Activated naive CD8-positive, alpha-beta T cell treated with anti-CD3 and anti-CD28 coated beads, Interleukin-2, amount 50 U/mL, for 24 hours (primary cell): ENCODE results near the gene NEDD4.

Source experiments
- ATAC-seq: fragments of 150-1000 bp; cut with Tn5 transposase; one replicate; pipeline ENCODE4 v1.10.0; 2021
- DNase-seq: peaks from one replicate; pipeline ENCODE4 v3.0.0; 2021
- H3K27ac Mint-ChIP-seq: one replicate; pipeline ENCODE4 v1.8.0; 2021; ENCODE audit warnings: mild to moderate bottlenecking, mixed read lengths
- H3K27me3 Mint-ChIP-seq: one replicate; pipeline ENCODE4 v1.8.0; 2021; ENCODE audit warnings: mixed read lengths
- H3K36me3 Mint-ChIP-seq: one replicate; pipeline ENCODE4 v1.8.0; 2021; ENCODE audit warnings: low read depth, mixed read lengths
- H3K4me1 Mint-ChIP-seq: one replicate; pipeline ENCODE4 v1.8.0; 2021; ENCODE audit warnings: mixed read lengths
- H3K4me3 Mint-ChIP-seq: one replicate; pipeline ENCODE4 v1.8.0; 2021; ENCODE audit warnings: mild to moderate bottlenecking, moderate library complexity, mixed read lengths
- H3K9me3 Mint-ChIP-seq: one replicate; pipeline ENCODE4 v1.8.0; 2021; ENCODE audit warnings: mixed read lengths

The NEDD4 gene

DNA sequence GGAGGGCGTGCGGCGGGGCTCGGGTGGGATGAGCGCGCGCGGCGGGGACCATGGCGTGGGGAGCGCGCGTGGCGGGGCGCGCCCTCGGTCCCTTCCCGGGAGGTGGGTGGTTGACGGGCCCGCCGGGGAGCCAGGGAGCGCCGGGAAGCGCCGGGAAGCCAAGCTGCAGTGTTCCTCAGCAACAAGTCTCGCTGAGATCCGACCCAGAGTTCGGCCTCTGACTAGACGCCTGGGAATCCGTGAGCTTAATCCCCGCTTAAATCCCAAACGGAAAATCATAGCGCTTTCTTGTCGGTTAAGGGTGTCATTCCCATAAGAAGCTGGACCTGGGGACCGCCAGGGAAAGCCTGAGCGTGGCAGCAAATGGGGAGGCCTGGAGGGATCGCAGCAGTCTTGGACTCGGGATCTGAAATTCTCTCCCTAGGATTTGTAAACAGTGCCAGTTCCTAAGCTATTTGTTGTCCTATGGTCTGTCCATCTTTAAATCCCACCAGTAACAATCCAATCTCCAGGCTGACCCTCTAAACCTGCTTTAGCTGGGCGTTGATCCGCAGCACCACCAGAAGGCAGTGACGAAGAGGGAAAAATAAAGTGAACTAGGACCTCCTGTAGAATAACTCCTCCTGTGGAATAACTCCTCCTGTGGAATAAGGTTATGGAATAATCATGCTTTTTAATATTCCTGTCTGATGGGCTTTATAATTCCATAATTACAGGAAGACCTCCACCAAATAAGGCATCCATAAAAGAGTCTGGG, 570 bp upstream of the NEDD4 start:
- Mint-ChIP-seq H3K9me3 (no peaks in the 10 kb centered on the region), H3K36me3 (peaks cover 5% of the 10 kb centered on the region), H3K4me1 (peaks cover 30% of the 10 kb centered on the region), H3K4me3 (peak overlapping the region; percentile 79), H3K27ac (no peak overlapping the region), H3K27me3 (peaks cover 15% of the 10 kb centered on the region)
- DNase-seq (no peak), ATAC-seq (peak; percentile 4)

DNA sequence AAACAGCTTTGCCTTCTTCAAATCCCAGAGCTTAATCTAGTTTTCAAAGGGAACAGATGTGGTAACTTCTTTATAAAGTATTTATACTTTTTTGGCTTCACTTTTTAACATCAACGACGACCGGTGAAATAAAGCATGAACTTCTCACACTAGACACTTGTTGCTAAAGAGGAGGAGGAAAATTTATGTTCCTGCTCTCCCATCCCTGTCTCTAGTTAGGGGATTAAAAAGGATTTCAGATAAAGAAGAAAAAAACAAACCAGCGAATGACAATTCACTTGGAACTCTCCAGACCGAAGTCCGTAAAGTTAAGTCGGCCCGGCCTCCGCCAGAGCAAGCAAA, 672 bp downstream of the NEDD4 start:
- H3K27me3 Mint-ChIP-seq: peaks cover 15% of the 10 kb centered on the region
- H3K4me3 Mint-ChIP-seq: peak overlapping the region; percentile 86
- H3K4me1 Mint-ChIP-seq: peaks cover 30% of the 10 kb centered on the region
- H3K36me3 Mint-ChIP-seq: peaks cover 8% of the 10 kb centered on the region
- ATAC-seq (no peak), DNase-seq (no peak)
- no peaks in the 10 kb centered on the region for H3K9me3 Mint-ChIP-seq
- H3K27ac Mint-ChIP-seq: peak overlapping the region; percentile 65

DNA sequence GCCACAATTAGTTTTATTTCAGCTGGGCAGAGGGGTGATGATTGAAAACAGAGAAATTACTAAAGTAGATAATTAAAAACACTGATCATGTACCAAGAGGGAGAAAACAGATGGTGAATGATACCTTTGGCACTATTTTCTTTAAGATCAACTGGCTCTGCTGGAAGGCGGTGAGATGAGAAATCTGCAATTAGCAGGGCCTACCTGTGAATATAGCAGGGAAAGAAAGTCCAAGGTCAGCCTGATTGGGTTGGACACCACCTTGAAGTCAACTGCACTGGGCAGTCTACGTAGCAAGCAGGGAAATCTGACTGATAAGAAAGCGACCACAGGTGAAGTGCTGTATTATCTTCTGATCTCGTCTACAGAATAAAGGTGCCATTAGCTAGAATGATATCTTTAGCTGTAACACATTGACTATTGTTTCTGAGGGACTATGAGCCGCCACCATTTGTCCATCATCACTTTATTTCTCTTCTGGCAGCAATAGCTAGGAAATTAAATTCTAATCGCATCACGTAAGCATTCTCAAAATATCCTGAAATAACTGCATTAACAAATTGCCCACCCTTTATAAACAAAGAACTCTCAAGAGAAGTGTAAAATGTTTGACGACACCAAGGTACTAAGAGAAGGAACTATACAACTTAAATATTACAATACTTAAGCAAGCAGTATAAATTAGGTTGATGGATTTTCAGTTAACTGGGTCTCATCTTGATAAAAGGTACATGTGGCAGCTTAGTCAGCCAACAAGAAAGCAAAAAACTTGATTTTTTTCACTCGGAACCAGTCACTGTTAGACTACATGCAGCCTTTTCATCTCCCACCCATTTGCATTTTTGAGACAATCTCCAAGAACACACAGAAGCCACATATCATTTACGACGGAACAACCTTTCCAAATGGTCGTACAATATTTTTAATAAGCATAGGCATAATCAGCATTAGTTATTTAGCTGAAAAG, 1.3 kb downstream of the NEDD4 start:
- Mint-ChIP-seq H3K36me3 (peaks cover 8% of the 10 kb centered on the region), H3K4me1 (peaks cover 29% of the 10 kb centered on the region), H3K27ac (peak overlapping the region; percentile 65), H3K27me3 (peaks cover 12% of the 10 kb centered on the region), H3K9me3 (no peaks in the 10 kb centered on the region), H3K4me3 (peak overlapping the region; percentile 86)
- no peak for DNase-seq
- ATAC-seq: no peak

DNA sequence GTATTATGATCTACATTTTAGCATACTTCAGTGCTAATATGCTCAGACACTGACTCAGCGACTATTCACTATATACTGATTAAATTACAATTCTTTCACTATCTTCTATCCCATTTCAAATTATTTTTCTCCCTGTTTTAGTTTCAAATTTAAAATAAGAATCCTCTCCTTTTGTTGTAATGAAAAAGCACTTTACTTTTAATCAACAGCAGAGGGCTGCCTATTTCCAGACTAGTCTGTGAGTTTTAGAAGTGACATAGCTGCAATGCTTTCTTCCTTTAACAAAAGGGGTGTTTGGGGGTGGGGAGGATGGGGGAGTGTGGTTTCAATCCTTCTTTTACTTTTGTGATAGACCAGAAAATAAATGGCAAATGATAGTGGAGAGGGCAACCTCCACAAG, 2.4 kb downstream of the NEDD4 start:
- Mint-ChIP-seq H3K4me1 (peaks cover 26% of the 10 kb centered on the region), H3K36me3 (peaks cover 12% of the 10 kb centered on the region), H3K27ac (no peak overlapping the region), H3K4me3 (no peak overlapping the region), H3K9me3 (no peaks in the 10 kb centered on the region), H3K27me3 (peaks cover 6% of the 10 kb centered on the region)
- ATAC-seq (no peak), DNase-seq (no peak)

DNA sequence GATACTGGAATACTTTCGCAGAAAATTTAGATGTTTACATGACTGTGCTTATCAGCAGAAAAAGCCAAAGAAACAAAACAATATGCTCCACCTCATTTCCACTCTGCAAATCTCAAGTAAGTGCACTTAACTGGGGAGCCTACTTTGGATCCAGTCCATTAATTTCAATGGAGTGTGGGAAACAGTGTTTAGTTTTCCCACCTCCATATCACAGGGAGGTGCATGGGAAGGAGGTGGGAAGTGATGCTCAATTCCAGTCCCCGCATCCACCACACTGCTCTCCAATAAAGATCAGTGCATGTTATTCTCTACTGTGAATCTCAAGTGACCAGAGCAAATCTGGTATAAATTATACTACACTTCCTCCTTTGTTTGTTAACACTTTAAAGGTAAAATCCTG, 2.9 kb downstream of the NEDD4 start:
- Mint-ChIP-seq H3K27ac (no peak overlapping the region), H3K36me3 (peaks cover 13% of the 10 kb centered on the region), H3K4me1 (peaks cover 26% of the 10 kb centered on the region), H3K4me3 (no peak overlapping the region), H3K27me3 (peaks cover 4% of the 10 kb centered on the region), H3K9me3 (no peaks in the 10 kb centered on the region)
- no peak for ATAC-seq
- DNase-seq: no peak

DNA sequence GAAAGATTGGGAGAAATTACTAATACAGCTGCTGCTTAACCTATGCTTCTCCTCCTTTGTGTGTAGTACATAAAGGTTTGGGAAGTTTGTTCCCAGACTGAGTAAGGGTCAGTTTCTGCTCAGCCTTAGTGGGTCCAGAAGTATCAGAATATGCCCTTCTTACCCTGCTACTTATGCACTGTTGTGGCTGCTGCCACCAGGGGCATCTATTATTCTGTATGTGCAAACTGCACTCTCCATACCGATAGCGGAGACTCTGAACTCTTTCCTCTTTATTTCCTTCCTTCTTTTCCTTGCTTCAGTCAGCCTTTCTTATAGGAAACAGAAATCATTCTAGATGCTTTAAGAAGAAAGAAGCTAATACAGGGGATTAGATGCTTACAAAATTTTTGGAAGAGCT, 4.0 kb downstream of the NEDD4 start:
- Mint-ChIP-seq H3K36me3 (peaks cover 13% of the 10 kb centered on the region), H3K4me3 (no peak overlapping the region)

DNA sequence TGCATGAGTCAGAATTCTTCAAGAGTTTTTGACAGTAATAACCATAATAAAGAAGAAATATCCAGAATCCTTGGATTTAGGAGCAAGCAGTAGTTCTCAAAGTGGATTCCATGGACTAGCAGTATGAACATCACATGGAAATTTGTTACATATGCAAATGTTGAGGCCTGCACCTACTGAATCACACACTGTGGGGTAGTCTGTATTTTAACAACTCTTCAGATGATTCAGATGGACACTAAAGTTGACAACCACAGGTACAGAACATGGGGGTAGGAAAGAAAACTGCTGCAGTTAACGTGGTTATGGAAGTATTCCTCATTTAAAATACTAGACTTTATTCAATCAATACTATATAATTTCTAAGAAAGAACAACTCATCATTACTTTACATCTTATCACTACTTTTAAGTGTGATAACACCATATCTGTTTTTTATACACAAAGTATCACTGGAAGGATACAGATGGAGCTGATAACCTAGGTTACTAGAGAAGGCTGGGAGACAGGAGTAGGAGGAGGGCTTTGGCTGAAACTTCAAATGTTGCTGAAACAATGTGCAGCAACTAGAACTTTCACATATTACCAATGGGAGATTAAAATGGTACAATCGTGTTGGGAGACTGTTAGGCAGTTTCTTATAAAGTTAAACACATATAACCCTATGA, 11.7 kb downstream of the NEDD4 start:
- no peak overlapping the region for H3K27ac Mint-ChIP-seq
- H3K4me3 Mint-ChIP-seq: no peak overlapping the region
- H3K4me1 Mint-ChIP-seq: peaks cover 9% of the 10 kb centered on the region
- ATAC-seq (peak; percentile 89), DNase-seq (no peak)
- H3K36me3 Mint-ChIP-seq: peaks cover 5% of the 10 kb centered on the region
- no peaks in the 10 kb centered on the region for H3K9me3 Mint-ChIP-seq
- no peaks in the 10 kb centered on the region for H3K27me3 Mint-ChIP-seq

More for the DNA sequence above, 4.0 kb downstream of the NEDD4 start:
- Mint-ChIP-seq H3K9me3 (no peaks in the 10 kb centered on the region), H3K27ac (no peak overlapping the region), H3K4me1 (peaks cover 26% of the 10 kb centered on the region), H3K27me3 (peaks cover 4% of the 10 kb centered on the region)
- ATAC-seq: no peak
- no peak for DNase-seq

DNA sequence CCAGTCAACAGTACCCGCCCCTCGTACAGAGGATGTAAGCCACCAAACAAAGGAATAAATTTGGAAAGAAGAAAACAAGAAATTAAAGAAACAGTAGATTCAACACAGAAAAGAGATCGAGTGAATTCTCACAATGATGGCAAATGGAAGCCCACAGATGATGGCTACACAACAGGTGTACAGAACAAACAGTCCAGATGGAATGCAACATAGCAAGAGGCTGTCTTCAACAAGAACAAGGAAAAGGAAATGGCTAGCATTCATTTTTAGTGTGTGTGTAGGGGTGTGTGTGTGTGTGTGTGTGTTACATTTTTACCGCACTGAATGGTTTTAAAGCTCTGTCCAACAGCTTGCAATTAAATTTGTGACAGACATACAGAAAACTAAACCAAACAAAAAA, 12.9 kb downstream of the NEDD4 start:
- Mint-ChIP-seq H3K27ac (no peak overlapping the region), H3K9me3 (no peaks in the 10 kb centered on the region), H3K4me1 (peaks cover 9% of the 10 kb centered on the region), H3K36me3 (no peaks in the 10 kb centered on the region), H3K4me3 (no peak overlapping the region), H3K27me3 (no peaks in the 10 kb centered on the region)
- DNase-seq: no peak
- ATAC-seq: no peak

DNA sequence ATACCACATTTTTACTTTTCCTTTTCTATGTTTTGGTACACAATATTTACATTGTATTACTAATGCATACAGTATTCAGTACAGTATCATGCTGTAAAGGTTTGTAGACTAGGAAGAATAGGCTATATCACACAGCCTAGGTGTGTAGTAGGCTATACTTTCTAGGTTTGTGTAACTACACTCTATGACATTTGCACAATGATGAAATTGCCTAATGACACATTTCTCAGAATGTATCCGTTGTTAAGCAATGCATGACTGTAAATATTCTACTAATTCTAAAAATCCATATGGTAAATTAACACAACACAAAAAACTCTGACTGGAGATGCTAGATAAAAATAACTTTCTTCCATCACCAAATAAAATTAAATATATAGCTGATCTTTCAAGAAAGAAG, 16.2 kb downstream of the NEDD4 start:
- ATAC-seq: no peak
- peaks cover 9% of the 10 kb centered on the region for H3K4me1 Mint-ChIP-seq
- H3K27me3 Mint-ChIP-seq: no peaks in the 10 kb centered on the region
- DNase-seq: no peak
- H3K36me3 Mint-ChIP-seq: no peaks in the 10 kb centered on the region
- H3K9me3 Mint-ChIP-seq: no peaks in the 10 kb centered on the region
- H3K4me3 Mint-ChIP-seq: no peak overlapping the region
- no peak overlapping the region for H3K27ac Mint-ChIP-seq

DNA sequence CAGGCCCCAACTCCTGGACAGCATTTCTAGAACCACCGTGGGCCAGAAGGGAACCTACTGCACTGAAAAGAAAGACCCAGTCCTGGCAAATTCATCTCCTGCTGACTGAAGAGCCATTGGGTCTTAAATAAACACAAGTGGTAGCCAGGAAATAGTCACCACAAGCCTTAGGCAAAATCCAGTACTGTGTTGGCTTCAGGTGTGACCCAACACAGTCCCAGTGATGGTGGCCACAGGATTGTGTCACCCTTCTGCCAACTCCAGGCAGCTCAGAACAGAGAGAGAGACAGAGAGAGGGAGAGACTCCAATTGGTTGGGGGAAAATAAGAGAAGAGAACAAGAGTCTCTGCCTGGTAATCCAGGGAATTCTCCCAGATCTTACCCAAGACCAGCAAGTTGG, 23.1 kb downstream of the NEDD4 start:
- H3K4me3 Mint-ChIP-seq: no peak overlapping the region
- peaks cover under 1% of the 10 kb centered on the region for H3K36me3 Mint-ChIP-seq
- no peak for ATAC-seq
- peaks cover 3% of the 10 kb centered on the region for H3K9me3 Mint-ChIP-seq
- DNase-seq: no peak
- H3K4me1 Mint-ChIP-seq: no peaks in the 10 kb centered on the region
- no peak overlapping the region for H3K27ac Mint-ChIP-seq
- no peaks in the 10 kb centered on the region for H3K27me3 Mint-ChIP-seq

DNA sequence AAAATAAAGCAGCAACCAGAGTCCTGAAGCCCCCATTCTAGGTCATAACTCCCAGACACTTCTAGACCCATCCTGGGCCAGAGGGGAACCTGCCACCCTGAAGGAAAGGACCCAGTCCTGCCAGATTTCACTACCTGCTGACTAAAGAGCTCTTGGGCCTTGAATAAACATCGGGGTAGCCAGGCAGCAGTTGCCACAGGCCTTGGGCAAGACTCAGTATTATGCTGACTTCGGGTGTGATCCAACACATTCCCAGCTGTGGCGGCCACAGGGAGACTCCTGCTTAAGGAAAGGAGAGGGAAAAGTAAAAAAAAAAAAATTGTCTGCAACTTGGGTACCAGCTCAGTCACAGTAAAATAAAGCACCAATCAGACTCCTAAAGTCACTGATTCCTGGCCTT, 23.8 kb downstream of the NEDD4 start:
- Mint-ChIP-seq H3K9me3 (peaks cover 3% of the 10 kb centered on the region), H3K27ac (no peak overlapping the region), H3K4me3 (no peak overlapping the region), H3K36me3 (peaks cover 2% of the 10 kb centered on the region), H3K4me1 (no peaks in the 10 kb centered on the region), H3K27me3 (no peaks in the 10 kb centered on the region)
- ATAC-seq: no peak
- no peak for DNase-seq

DNA sequence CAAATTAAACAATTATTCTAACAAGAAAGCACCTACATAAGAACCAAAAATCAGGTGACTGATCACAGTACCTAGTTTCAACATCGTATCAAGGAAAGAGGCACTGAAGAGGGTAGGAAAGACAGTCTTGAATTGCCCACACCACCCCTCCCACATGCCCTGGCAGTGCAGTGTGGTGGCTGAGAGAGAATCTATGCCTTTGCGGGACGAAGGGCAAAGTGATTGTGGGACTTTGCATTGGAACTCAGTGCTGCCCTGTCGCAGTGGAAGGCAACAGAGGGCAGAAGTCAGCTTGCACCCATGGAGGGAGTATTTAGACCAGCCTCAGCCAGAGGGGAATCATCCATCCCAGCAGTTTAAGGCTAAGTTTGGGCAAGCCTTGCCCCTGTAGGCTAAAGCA, 24.5 kb downstream of the NEDD4 start:
- H3K27me3 Mint-ChIP-seq: no peaks in the 10 kb centered on the region
- no peaks in the 10 kb centered on the region for H3K4me1 Mint-ChIP-seq
- no peak for DNase-seq
- H3K36me3 Mint-ChIP-seq: peaks cover 2% of the 10 kb centered on the region
- no peak overlapping the region for H3K27ac Mint-ChIP-seq
- peaks cover 3% of the 10 kb centered on the region for H3K9me3 Mint-ChIP-seq
- no peak for ATAC-seq
- H3K4me3 Mint-ChIP-seq: no peak overlapping the region

DNA sequence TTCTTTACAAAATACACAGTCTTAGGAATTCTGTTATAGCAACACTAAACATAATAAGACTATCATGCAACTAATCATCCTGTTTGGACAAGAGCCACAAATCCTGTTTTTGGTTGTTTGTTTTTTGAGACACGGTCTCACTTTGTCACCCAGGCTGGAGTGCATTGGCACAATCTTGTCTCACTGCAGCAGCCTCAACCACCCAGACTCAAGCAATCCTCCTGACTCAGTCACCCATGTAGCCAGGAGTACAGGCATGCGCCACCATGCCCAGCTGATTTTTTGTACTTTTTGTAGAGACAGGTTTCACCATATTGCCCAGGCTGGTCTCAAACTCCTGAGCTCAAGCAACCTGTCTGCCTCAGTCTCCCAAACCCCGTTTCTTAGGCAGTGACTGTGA, 28.3 kb downstream of the NEDD4 start:
- H3K27ac Mint-ChIP-seq: no peak overlapping the region

DNA sequence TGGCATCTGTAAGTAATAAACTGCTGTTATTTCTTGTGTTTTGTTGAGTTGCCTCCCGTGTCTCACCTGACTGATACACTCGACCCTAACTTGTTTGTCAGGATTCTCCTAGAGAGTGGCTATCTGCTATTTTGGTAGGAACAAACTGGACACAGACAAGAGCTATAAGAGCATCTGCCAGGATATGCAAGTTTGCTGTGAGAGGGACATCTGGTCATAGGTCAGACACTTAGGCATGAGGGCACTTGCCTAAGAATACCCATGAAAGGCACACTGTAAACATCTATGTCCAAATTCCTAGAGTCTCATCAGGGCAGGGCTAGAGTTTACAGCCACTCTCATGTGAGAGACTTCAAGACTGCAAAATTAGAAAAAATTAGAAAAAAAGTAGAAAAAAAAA, 32.5 kb downstream of the NEDD4 start:
- Mint-ChIP-seq H3K27me3 (no peaks in the 10 kb centered on the region), H3K9me3 (no peaks in the 10 kb centered on the region), H3K4me1 (no peaks in the 10 kb centered on the region), H3K36me3 (peaks cover 4% of the 10 kb centered on the region), H3K27ac (no peak overlapping the region), H3K4me3 (no peak overlapping the region)
- ATAC-seq (no peak), DNase-seq (no peak)

More for the DNA sequence above, 28.3 kb downstream of the NEDD4 start:
- ATAC-seq: no peak
- Mint-ChIP-seq H3K9me3 (no peaks in the 10 kb centered on the region), H3K4me3 (no peak overlapping the region), H3K4me1 (no peaks in the 10 kb centered on the region), H3K27me3 (no peaks in the 10 kb centered on the region), H3K36me3 (peaks cover 2% of the 10 kb centered on the region)
- no peak for DNase-seq
